Measurements from ENCODE around the gene TMC8.

The TMC8 gene

GRCh38 chr17:78174346-78174869 is 43.8 kb downstream of the TMC8 start:
- no peak for DNase-seq (ENCODE audit: low read depth in 2 of 2)
- no peak for TF ChIP-seq CTCF (IDR thresholded peaks at IDR 0.05; ENCODE audit: low read depth, low read length)
- no peak overlapping the region for H3K4me3 ChIP-seq (replicated peaks in 1 of 2; ENCODE audit: low read depth in 2 of 2, low read length in 2 of 2)

DNA sequence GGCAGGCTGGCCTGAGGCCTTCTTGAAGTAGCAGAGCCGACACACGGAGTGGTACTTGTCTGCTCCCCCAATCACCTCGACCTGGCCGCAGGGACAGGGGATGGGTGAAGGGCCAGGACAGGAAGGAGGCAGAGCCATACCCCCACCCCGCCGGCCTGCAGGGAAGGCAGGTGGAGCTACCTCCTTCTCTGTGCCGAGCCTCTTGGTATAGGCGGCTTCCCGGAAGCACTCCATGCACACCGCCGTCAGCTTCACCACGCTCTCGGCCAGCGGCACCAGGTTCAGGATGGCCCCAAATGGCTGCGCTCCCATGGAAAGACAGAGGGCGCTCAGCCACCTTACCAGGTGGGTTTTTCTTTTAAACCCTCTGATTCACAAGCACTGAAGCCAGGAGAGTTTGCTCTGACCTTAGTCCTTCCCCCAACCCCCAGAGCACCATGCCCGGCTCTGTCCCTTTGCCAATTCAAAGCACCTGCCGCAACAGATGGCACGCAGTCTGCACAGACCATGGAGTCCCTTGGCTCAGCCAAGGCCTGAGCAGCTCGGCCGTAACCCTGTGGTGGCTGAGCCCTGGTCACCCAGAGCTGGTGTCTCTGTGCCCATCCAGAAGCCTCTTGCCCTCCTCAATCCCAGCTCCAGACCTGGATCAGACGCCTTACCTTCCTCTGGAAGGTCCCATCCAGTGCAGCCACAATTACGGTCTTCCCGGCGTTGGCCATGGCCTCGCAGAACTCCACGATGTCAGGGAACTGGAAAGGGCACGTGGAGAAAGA is 44.5 kb downstream of the TMC8 start:
- no peak for TF ChIP-seq CTCF (IDR thresholded peaks at IDR 0.05; ENCODE audit: low read depth, low read length)
- H3K4me3 ChIP-seq (replicated peaks in 1 of 2; ENCODE audit: low read depth in 2 of 2, low read length in 2 of 2), result no peak overlapping the region
- no peak for DNase-seq (ENCODE audit: low read depth in 2 of 2)

DNA sequence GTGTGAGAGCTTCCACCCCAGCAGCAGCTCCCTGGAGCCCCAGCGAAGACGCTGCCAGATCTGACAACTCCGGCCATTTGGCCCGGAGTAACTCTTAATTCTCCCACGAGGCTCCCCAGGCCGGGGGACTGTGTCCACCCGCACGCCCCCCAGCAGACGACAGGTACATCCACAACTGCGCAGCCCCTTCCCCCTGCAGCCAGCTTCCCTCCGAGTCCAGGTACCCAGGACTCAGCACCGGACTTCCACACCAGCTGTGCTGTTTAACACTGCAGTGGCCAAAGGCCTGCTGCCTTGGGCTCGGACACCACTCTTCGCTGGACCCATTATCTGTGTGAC is 45.0 kb downstream of the TMC8 start:
- DNase-seq (ENCODE audit: low read depth in 2 of 2), result no peak
- H3K4me3 ChIP-seq (replicated peaks in 1 of 2; ENCODE audit: low read depth in 2 of 2, low read length in 2 of 2), result no peak overlapping the region
- no peak for TF ChIP-seq CTCF (IDR thresholded peaks at IDR 0.05; ENCODE audit: low read depth, low read length)

GRCh38 chr17:78176548-78177025 is 46.0 kb downstream of the TMC8 start:
- peak; percentile 53 to 64 for DNase-seq (ENCODE audit: low read depth in 2 of 2)
- no peak overlapping the region for H3K4me3 ChIP-seq (replicated peaks in 1 of 2; ENCODE audit: low read depth in 2 of 2, low read length in 2 of 2)
- TF ChIP-seq CTCF (IDR thresholded peaks at IDR 0.05; ENCODE audit: low read depth, low read length), result peak; percentile 94

DNA sequence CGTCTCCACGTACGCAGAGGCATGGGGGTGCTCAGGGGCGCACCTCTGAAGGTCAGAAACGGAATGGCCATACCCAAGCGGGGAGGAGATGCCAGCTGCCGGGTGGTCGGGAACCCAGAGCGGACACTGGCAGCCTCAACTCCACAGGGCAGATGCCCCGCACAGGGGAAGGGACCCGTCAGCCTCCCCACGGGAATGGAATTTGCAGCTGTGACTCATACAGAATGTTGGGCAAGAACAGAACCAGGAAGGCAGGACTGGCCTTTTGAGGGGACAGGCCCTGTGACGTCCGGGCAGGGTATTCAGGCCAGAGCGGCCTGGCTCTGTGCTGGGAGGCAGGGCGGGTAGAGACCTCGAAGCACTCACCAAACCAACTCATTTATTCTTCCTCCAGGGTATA is 48.8 kb downstream of the TMC8 start:
- DNase-seq (ENCODE audit: low read depth in 2 of 2), result peak; percentile 55 to 67
- H3K4me3 ChIP-seq (replicated peaks in 1 of 2; ENCODE audit: low read depth in 2 of 2, low read length in 2 of 2), result no peak overlapping the region
- no peak for TF ChIP-seq CTCF (IDR thresholded peaks at IDR 0.05; ENCODE audit: low read depth, low read length)

DNA sequence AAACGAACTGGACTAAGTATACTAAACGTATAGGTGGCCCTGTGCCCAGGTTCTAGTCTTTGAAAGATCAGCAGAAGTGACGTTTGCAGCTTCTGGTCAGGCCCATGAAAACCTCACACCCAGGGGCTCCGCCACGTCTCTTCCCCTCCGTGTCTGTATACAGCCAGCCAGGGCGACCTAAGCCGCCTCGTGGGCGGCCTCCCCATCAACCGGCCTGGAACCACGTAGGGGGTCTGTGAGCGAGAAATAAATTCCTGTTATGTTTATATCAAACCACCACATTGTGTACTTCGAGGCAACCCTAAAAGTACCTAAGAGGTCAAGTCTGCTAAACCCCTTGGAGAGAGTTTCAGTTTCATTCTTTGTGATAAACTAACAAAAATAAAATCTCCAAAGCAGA is 49.5 kb downstream of the TMC8 start:
- no peak overlapping the region for H3K4me3 ChIP-seq (replicated peaks in 1 of 2; ENCODE audit: low read depth in 2 of 2, low read length in 2 of 2)

More for the DNA sequence above, 49.5 kb downstream of the TMC8 start:
- DNase-seq (ENCODE audit: low read depth in 2 of 2), result no peak
- no peak for TF ChIP-seq CTCF (IDR thresholded peaks at IDR 0.05; ENCODE audit: low read depth, low read length)
